GM21526 (cell line): ENCODE results near the gene UBASH3A.
"Not testable (repeated sequence)": the region's sequence is repeated elsewhere in the genome, so short reads cannot be mapped to it uniquely, and the experiment has no call there.

ENCODE experiments used
- ATAC-seq: cut with Tn5 transposase; IDR thresholded peaks from one replicate; pipeline ENCODE4 v1.9.1; 2021; ENCODE audit warnings: moderate library complexity; ENCODE audit not compliant: unreplicated experiment, low FRiP score

UBASH3A gene

DNA sequence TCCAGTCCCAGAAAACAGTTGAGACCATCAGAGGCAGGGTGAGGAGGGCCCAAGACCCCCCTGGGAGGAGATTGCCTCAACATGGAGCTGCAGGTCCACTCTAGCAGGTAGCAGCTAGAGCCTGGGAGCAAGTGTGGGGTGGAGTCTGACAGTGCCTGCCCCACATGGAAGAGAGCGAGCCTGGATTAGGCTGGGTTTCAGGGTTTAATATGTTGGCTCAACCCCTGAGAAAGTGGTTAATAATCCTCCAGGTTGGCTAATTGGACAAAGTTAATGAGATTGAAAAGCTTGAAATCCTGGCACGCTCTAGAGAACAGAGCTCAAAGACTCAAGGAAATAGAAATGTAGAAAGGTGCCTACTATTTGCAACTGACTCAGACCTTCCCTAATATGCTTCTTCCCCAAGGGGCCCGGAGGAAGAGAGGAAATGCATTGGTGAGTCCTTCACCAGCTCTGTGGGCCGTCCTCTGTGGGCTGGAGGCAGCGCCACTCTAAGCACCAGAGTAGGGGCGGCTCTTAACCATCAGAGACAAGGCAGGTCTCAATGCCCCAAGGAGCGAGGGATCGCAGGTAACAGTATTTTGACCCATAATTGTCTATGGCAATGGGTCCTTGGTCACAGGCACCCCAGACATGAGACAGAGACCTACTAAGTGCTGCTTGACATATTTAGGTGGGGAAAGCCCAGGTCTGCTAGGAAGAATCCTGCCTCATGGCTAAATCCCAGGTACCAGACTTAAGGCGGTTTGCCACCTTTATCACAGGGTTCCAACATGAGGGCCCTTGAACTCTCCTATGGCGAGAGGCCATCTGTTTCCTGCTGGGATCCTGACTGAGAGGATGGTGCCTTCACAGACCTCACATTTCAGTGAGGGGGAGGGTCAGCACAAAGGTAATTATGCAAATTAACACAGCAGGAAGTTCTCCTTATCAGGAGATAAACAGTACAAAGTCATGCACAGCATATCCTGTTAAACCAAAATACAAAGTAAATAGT is 58.5 kb downstream of the UBASH3A start:
- no peak for ATAC-seq

GRCh38 chr21:42463861-42464515 is 60.3 kb downstream of the UBASH3A start:
- no peak for ATAC-seq

DNA sequence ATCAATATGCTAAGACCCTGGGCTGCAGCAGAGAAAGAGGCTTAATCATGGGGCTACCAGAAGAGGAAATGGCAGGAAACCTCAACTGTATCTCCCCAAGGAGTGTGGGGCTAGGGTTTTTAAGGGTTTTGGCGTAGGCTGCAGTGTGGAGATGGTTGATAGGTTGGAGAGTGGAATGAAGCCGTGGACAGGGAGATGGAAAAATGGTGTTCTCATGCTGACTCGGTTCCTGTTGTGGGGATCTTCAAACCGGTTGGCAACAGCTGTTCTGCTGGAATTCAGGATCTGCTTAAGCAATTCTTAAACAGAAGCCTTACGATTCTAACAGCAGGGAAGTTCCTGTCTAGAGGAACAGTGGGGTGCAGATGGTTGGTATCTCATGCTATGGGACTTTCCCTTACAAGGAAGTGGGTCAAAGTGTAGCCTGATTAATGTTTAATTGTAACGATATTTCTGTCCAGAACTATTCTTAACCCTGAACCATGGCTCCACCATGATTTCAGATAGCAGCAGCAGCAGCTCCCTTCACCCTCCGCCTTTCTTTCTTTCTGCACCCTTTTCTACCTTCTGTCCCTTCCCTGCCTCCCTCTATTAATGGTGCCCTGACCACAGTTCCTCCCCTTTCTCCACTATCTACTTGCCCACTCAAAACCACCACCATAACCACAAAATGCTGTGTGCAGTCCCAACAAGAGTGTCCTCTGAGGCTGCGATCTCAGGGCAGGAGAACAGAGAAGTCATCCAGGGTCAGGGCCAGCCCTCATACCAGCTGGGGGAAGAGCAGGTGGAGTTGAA is 61.5 kb downstream of the UBASH3A start:
- no peak for ATAC-seq

GRCh38 chr21:42465803-42466127 is 62.1 kb downstream of the UBASH3A start:
- ATAC-seq, result no peak

DNA sequence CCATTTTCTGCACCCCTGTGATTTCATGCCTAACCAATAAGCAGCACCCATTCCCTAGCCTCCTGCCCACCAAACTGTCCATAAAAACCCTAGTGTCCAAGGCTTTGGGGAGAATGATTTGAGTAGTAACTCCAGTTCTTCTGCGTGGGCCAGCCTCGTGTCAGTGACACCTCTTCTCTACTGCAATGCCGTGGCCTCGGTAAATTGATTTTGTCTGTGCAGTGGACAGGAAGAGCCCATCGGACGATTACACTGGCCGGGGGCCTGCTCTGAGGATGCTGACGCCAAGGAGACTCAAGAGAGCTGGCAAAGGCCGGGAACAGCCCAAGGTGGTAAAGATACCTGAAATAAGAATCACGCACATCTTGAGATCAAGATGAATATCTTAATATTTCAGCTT is 63.0 kb downstream of the UBASH3A start:
- no peak for ATAC-seq

GRCh38 chr21:42467140-42467983 is 63.7 kb downstream of the UBASH3A start:
- ATAC-seq, result no peak

DNA sequence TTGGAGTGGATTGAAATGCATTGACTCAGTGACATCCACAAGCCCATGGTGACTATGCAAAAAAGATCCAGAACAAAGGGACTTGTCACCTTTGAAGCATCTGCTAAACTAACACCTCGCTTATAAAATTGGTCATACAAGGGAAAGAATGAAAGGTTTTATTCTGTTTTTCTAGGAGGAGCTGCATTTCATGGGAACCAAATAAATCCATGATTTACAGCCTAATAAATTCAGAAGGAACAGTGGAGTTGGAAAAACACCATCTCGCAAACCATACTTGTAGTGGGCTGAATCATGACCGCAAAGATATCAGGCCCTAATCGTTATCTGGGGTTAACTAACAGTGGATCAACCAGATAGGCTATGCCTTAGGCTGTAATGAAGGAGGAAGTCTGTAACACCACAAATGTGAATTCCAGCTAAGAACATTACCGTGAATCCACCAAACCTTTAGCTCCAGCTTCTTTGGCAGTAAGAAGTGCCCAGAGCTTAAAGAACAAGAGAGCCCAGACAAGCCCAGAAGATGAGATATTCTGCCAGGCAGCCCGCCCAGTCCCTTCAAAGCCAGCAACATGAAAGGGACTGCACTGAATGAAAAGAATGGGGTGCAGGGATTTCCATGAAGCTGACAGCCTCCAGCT is 64.9 kb downstream of the UBASH3A start:
- no peak for ATAC-seq

GRCh38 chr21:42469272-42469671 is 65.6 kb downstream of the UBASH3A start:
- no peak for ATAC-seq

- ATAC-seq, result not testable (repeated sequence)
Observed at GRCh38 chr21:42469726-42470125, 66.0 kb downstream of the UBASH3A start.

DNA sequence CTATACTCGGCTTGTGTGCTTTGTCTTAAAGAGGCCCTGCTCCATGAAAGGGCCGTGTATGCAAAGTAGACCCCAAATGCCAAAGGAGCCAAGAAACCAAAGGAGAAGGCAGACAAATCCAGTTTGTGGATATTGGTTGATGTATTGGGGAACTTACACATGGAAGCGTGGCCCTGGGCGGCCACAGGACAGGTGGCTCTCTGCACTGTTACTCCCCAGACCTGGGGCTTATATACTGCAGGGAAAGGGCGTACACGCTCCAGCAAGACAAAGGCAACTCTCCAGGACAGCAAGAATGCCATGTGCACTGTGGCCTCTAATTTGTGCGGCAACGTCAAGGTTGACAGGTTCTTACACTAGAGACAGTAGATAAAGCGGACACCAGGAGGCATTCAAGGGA is 67.5 kb downstream of the UBASH3A start:
- no peak for ATAC-seq

- no peak for ATAC-seq
Observed at GRCh38 chr21:42471716-42472330, 68.1 kb downstream of the UBASH3A start.

- no peak for ATAC-seq
Observed at GRCh38 chr21:42472521-42472920, 68.8 kb downstream of the UBASH3A start.

DNA sequence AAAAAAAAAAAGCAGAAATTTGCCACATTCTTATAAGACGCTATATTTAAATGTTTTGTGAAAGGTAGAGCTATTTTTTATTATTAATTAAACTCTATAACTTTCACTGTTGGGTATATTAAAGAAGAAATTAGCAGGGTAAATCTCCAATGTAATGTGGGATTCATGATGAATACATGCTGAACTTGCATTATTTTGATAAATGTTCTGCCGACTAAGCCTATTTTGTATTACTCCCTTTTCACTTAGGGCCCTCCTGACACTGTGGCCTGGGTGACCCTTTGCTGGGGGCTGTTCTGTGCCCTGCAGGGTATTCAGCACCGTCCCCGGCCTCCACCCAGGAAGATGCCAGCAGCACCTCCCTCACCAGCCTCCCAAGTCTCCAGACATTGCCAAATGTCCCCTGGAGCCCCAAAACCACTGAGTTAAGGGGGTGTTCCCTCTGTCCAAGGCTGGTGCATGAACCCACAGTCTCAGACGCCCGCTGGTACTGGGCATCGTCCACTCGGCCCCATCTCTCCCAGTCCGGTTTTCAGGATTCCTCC is 69.9 kb downstream of the UBASH3A start:
- no peak for ATAC-seq

GRCh38 chr21:42474043-42474831 is 70.5 kb downstream of the UBASH3A start:
- peak; percentile 46 for ATAC-seq

GRCh38 chr21:42475036-42475435 is 71.3 kb downstream of the UBASH3A start:
- no peak for ATAC-seq

- no peak for ATAC-seq
Observed at GRCh38 chr21:42475526-42476387, 72.1 kb downstream of the UBASH3A start.
